Tibial artery (tissue), 4 donors: ENCODE results near the gene CDC42SE1.

Source experiments
- DNase-seq, 2 donors: peaks; one replicate each; pipeline ENCODE4 v3.0.0-alpha.2; 2019
- H3K27ac ChIP-seq, 2 donors: fragments of 200-600 bp; sonication (generic) in 1 of 2; 1 replicate in 1 of 2; 2 replicates in 1 of 2; pipeline ENCODE4 v1.5.1; 2018 to 2019; ENCODE audit warnings: mild to moderate bottlenecking in 1 of 2
- H3K27me3 ChIP-seq, 2 donors: fragments of 200-600 bp; sonication (generic) in 1 of 2; one replicate each; pipeline versions ENCODE4 v1.5.1 to v1.6.0; 2016 to 2019
- H3K36me3 ChIP-seq, 3 donors: fragments of 200-600 bp; sonication (generic) in 2 of 3; one replicate each; pipeline ENCODE4 v1.5.1; 2016 to 2019; ENCODE audit warnings: mild to moderate bottlenecking in 2 of 3
- H3K4me1 ChIP-seq, 4 donors: fragments of 200-600 bp; sonication (generic) in 2 of 4; 1 replicate in 3 of 4; 2 replicates in 1 of 4; pipeline ENCODE4 v1.5.1; 2016 to 2019
- H3K4me3 ChIP-seq, 2 donors: fragments of 200-600 bp; sonication (generic) in 1 of 2; 1 replicate in 1 of 2; 2 replicates in 1 of 2; pipeline ENCODE4 v1.5.1; 2018 to 2019; ENCODE audit warnings: mild to moderate bottlenecking in 2 of 2
- H3K9me3 ChIP-seq, 3 donors: fragments of 200-600 bp; sonication (generic) in 1 of 3; one replicate each; pipeline ENCODE4 v1.5.1; 2016 to 2019
- CTCF ChIP-seq, 2 experiments: fragments of 200-600 bp in 1 of 2; fragments of 450-650 bp in 1 of 2; IDR thresholded peaks; one replicate each; pipeline ENCODE4 v1.5.1; 2017 to 2019; ENCODE audit warnings: antibody characterized with exemption in 2 of 2, mild to moderate bottlenecking in 1 of 2, moderate library complexity in 1 of 2
- intact Hi-C: fragments of 100-400 bp; cut with DNase I; formaldehyde crosslinking; loops from one replicate; pipeline ENCODE4 v1.15.0; 2023; ENCODE audit warnings: low total_unique reads

Gene CDC42SE1

GRCh38 chr1:151011154-151011850, 48.1 kb downstream of the CDC42SE1 start:
- DNase-seq, result no peak
- Histone ChIP-seq H3K27ac (no peak overlapping the region), H3K9me3 (no peaks in the 10 kb centered on the region), H3K36me3 (peaks cover 0 to 16% (median 0%) of the 10 kb centered on the region in 3 donors), H3K4me3 (no peak overlapping the region), H3K27me3 (no peaks in the 10 kb centered on the region), H3K4me1 (peaks cover 0 to 39% (median 30%) of the 10 kb centered on the region in 4 donors)
- intact Hi-C loops, result no loop called here
- no peak for TF ChIP-seq CTCF (IDR thresholded peaks at IDR 0.05)

GRCh38 chr1:151010346-151010726, 49.1 kb downstream of the CDC42SE1 start:
- peak overlapping the region in 1 of 2 donors; percentile 89 for H3K27ac ChIP-seq
- peaks cover 0 to 44% (median 35%) of the 10 kb centered on the region in 4 donors for H3K4me1 ChIP-seq

GRCh38 chr1:151009674-151010345, 49.6 kb downstream of the CDC42SE1 start:
- peaks cover 0 to 14% (median 0%) of the 10 kb centered on the region in 3 donors for H3K36me3 ChIP-seq
- H3K27me3 ChIP-seq, result no peaks in the 10 kb centered on the region
- peak overlapping the region; percentile 85 to 89 for H3K27ac ChIP-seq
- H3K4me1 ChIP-seq, result peaks cover 0 to 50% (median 40%) of the 10 kb centered on the region in 4 donors
- DNase-seq, result no peak
- intact Hi-C loops, result loop anchor here (10.0 kb wide), 1 partner anchor 455 kb away; no protein-coding TSS in a partner anchor
- no peaks in the 10 kb centered on the region for H3K9me3 ChIP-seq
- no peak for TF ChIP-seq CTCF (IDR thresholded peaks at IDR 0.05)
- H3K4me3 ChIP-seq, result peak overlapping the region in 1 of 2 donors; percentile 89

More at GRCh38 chr1:151010346-151010726, 49.1 kb downstream of the CDC42SE1 start:
- no peak for TF ChIP-seq CTCF (IDR thresholded peaks at IDR 0.05)
- no peaks in the 10 kb centered on the region for H3K9me3 ChIP-seq
- intact Hi-C loops, result no loop called here
- DNase-seq, result no peak
- H3K4me3 ChIP-seq, result no peak overlapping the region
- no peaks in the 10 kb centered on the region for H3K27me3 ChIP-seq
- H3K36me3 ChIP-seq, result peaks cover 0 to 16% (median 0%) of the 10 kb centered on the region in 3 donors

DNA sequence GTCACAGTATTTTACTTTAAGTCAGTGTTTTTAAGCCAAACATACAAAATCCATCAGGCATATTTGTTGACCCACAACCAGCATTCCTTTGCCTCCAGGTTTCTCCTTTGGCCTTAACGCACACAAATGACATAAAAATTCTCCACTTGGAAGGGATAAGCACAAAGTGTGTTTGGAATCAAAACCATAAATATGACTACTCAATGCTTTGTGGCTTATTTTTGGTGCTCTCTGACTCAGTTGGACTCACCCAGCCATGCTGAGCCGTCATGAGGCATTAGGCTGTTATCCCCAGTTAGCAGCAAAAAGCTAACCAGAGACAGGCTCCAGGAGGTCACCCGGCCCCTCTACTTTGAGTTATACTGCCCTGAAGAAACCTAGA, 50.2 kb downstream of the CDC42SE1 start:
- Histone ChIP-seq H3K4me3 (peak overlapping the region; percentile 70 to 89), H3K27me3 (no peaks in the 10 kb centered on the region), H3K27ac (peak overlapping the region; percentile 85 to 89), H3K4me1 (peaks cover 0 to 56% (median 45%) of the 10 kb centered on the region in 4 donors), H3K9me3 (no peaks in the 10 kb centered on the region), H3K36me3 (peaks cover 0 to 11% (median 0%) of the 10 kb centered on the region in 3 donors)
- TF ChIP-seq CTCF (IDR thresholded peaks at IDR 0.05), result no peak
- no peak for DNase-seq
- intact Hi-C loops, result loop anchor here (10.0 kb wide), 1 partner anchor 454 kb away; no protein-coding TSS in a partner anchor

GRCh38 chr1:151008244-151009205, 50.9 kb downstream of the CDC42SE1 start, which contains the start of gene PRUNE1:
PRUNE1 (plus strand) TSS chr1:151008449; CDS start chr1:151008633, 184 bp downstream.
- Histone ChIP-seq H3K27ac (peak within 1 kb of the TSS; percentile 85 to 89), H3K4me1 (peaks cover 0 to 61% (median 51%) of the 10 kb centered on the region in 4 donors), H3K27me3 (no peaks in the 10 kb centered on the region), H3K4me3 (peak within 1 kb of the TSS; percentile 70 to 89), H3K9me3 (no peaks in the 10 kb centered on the region), H3K36me3 (peaks cover 0 to 10% (median 0%) of the 10 kb centered on the region in 3 donors)
- peak; percentile 94 to 98 for DNase-seq
- intact Hi-C loops, result loop anchor here (10.0 kb wide), 1 partner anchor 454 kb away; no protein-coding TSS in a partner anchor
- TF ChIP-seq CTCF (IDR thresholded peaks at IDR 0.05), result peak in 1 of 2 experiments; percentile 17
